SK-N-DZ (cell line): ENCODE results near the gene RAB44.

Experiments used
- DNase-seq: peaks from one replicate; pipeline ENCODE4 v3.0.0-alpha.2; 2015; ENCODE audit warnings: low spot score

The RAB44 gene

DNA sequence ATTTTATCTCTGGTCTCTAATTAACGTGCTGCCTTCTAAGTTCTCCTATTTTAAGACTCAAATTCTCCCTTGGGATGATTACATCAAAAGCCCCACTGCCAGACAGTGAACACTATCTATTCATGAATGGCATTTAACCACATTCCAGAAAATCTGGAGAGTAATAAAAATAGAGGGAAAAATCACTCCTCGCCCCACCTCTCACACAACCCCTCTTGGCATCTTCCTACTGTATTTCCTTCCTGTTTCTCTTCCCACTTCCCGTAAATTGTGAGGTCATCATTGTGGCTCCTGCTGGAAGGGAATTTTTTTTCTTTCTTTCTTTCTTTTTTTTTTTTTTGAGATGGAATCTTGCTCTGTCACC lies 31.5 kb downstream of the RAB44 start:
- DNase-seq = no peak

DNA sequence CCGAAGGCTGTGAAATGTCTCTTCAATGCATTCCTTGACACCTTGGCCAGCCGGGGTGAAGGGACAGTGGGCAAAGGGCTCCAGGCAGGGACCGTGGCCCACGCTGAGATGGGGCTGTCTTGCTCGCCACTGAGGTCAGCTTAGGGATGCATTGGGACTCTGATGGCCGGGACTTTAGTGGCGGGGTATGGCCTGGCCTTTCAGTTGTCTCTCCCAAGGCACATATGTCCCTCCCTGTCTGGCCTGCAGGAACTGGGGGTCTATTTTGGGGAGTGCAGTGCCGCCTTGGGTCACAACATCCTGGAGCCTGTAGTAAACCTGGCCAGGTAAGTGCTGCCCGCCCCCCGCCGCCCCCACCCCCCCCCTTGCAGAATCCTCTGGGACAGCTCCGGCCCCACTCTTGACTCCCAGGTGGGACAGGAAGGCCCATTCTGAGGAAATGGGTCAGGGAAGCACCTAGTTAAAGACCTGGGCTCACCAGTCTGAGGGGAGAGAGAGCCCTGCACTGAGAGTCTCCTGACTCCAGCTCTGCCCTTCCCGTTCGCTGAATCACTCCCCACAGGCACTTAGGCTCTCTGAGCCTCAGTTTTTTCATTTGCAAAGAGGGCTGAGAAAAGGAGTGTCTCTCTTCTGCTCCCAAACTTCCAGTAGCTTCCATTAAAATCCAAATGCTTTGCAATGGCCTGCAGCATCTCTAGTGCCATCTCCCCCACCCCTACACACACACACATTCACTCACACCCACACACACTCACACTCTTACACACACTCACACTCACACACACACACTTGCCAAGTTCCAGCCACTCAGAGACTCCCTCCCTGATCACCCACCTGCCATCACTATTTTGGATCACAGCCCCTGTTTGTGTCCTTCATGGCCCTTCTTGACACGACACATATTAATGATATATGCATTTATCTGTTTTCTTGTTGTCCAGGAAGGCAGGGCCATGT lies 33.1 kb downstream of the RAB44 start:
- DNase-seq = no peak

DNA sequence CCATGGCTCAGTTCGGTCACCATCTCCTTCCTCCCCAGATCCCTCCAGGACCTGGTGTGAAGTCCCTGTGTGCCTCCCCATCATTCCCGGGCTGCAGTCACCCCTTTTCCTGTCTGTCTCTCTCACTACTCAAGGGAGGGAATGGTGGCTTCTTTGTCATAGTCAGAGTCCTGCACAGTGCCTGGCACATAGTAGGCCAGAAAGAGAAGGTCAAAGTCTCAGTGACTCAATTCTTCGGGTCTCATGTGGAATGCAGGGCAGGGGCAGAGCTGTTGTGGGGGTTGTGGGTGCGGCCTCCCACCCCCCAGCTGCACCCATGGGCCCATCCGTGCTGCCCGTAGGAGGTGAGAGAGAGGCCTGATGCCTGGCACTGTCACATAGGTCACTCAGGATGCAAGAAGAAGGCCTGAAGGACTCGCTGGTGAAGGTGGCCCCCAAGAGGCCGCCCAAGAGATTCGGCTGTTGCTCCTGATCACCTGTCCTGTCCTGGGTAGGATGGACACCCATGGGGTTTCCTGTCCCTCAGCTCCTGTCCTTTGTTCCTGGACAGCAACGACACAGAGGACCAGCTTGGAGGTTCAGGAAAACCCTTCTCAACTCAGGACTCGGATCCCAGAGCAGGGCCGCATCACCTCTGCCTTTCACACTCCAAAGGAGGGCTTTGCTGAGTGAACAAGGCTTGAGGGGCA lies 34.1 kb downstream of the RAB44 start:
- no peak for DNase-seq

DNA sequence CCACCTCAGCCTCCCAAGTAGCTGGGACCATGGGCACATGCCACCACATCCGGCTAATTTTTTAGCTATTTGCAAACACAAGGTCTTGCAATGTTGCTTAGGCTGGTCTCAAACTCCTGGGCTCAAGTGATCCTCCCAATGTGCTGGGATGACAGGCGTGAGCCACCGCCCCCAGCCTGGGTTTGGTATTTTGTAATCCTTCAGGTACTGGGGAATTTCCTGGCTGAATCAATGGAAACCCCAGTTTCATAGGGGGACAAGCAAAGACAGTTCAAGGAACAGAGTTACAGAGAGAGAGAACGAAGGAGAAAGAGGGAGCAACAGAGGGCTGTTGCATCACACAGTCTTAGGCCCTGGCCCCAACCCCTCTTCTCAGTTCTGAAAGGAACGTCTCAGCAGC lies 35.7 kb downstream of the RAB44 start:
- no peak for DNase-seq

DNA sequence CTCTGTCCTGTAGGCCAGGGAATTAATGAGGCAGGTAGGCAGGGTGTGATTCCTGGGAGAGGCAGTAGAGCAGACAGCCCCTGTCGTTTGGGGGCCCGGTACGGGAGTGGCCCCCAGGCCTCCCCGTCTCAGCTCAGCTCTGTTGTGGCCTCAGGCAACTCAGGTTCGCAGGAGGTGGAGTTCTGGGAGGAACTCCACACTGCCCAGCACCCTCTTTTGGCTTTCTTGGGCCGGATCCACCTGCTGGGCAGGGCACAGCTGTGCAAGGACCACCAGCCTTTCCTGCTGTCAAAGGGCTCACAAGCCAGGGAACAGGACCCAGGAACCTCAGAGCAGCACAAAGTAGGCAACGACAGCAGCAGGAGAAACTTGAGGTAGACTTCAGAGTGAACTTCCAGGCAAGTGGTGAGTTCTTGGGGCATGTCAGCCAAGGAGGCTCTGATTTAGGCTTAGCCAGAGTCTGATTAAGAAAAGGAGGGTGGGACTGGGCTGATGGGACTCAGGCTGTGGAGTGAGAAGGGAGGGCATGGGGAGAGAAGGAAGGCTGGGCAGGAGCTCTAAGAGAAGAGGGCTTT lies 36.9 kb downstream of the RAB44 start:
- no peak for DNase-seq

DNA sequence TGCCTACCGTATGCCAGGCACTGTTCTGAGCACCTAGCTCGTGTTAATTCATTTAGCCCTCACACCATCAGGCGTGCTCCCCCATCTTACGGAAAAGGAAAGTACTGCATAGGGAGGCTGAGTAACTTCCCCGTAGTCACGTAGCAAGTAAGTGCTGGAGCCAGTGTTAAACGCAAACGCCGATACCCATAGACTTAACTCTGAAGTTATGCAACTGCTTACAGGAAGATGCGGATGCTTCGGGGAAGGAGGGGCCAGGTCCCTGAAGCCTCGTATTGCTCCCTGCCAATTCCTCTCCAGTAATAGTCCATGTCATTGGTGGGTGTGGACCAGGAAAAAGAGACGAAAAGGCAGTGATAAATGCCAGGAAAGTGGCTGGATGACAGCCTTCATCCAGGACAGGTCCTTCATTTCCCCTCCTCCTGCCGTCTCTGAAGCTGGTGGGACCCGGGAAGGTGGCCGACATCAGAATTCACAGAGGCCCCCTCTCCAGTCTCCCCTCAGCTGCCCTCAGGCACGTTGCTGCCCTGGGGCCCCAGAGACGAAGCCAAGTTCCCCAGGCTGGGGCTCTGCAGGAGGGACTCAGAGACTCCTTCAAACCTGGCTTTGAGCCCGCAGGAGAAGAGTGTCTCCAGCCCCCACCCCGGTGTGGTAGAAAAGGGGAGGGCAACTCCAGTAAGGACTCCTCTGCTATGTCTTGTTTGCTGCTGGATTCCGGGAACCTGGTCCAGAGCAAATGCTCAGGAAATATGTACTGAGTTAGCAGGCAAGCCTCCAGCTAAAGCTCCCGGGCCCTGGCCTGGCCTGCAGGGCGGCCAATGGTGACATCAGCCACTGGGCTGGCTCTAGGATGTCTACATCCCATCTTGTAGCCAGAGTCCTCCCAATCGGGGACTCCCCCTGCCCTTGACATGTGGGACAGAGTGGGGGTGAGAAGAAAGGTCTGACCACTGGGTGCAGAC lies 37.8 kb downstream of the RAB44 start:
- no peak for DNase-seq

DNA sequence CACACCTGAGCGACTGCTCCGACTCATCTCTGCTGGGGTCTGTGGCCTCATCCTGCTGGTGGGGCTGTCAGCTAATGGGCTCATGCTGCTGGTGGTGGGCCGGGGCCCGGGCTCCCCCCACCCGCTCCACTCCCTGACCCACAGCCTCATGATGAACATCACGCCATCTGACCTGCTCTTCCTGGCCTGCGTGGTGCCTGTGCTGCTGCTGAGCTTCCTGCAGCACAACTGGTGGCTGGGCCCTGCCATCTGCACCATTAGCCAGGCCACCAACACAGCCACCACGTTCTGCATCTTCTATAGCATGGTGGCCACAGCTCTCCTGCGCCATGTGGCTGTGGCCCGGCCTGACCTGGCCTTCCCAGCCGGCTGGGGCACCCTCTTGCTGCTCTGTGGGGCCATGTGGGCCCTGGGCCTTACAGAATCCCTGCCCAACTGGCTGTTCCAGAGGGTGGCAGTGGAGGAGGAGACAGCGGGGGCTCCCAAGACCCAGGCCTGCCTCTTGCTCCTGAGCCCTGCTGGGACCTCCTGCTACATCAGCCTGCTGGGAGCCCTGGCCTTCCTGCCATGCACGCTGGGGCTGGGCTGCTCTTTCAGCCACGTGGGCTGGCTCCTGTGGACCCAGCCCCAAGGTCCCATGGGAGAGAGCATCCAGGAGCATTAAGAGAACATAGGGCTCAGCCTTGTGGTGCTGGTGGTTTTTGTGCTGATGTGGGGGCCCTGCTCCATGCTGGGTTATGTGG lies 39.6 kb downstream of the RAB44 start:
- peak; percentile 32 for DNase-seq

DNA sequence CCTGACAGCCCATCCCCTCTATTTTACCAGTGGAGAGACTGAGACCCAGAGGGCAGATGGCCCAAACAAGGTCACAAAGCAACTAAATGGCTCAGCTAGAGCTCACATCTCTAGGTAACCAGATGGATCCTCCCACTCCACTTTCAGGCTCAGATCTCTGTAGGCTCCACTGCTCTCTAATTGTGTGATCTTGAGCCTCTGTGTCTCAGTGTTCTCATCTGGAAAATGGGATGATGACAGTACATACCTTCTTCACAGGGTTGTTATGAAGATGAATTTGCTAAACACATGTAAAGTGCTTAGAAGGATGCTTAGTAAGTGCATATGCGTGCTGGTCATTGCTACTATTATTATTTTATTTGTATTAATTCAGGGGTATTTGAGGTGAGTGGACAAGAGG lies 40.5 kb downstream of the RAB44 start:
- DNase-seq = no peak

DNA sequence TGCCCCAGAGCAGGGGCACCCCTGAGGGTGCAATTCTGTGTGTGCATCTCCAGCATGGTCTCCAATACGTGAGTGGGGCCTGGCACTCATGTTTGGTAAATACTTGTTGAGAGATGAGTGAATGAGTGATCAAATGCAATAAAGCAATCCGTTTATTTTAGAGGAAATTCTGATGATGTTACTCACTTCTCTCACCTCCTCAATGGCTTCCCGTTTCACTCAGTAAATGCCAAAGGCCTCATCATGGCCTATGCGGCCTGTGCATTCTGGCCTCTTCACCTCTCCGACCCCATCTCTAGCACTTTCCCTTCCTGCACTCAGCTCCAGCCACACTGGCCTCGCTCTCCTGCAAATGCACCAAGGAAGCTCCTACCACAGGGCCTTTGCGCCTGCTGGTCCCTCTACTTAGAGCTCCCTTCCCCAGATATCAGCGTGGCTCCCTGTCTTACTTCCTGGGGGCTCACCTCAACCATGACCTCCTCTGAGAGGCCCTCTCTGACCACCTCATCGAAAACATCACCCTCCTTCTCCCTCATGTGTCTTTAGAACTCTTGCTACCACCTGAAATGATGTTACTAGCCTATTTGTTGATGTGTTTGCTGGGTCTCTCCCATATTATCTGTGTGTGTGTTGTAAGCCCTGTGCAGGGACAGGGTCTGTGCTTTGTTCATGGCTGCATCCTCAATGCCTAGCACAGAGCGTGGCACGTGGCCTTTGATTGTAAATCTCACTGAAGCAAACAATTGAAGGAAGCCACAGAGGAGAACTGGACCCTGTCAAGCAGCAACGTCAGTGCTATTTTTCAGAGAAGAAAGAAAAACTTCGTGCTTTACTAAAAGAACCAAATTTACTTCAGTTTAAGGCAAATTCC lies 42.6 kb downstream of the RAB44 start:
- no peak for DNase-seq

DNA sequence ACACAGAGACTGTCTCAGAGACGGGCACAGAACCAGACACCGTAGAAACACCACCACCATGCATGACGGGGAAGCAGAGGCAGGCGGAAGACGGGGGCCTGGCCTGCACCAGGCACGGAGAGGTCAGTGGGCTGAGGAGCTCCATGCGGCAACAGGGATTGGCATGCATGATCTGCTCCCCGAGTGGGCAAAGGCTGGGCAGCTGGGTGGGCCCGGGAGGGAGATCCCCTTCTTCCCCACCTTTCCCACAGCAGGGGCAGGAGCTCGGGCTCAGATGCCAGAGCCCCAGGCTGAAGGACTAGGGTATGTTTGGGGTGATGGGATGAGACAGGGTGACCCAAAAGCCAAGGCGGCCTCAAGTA lies 43.2 kb downstream of the RAB44 start:
- DNase-seq = no peak

DNA sequence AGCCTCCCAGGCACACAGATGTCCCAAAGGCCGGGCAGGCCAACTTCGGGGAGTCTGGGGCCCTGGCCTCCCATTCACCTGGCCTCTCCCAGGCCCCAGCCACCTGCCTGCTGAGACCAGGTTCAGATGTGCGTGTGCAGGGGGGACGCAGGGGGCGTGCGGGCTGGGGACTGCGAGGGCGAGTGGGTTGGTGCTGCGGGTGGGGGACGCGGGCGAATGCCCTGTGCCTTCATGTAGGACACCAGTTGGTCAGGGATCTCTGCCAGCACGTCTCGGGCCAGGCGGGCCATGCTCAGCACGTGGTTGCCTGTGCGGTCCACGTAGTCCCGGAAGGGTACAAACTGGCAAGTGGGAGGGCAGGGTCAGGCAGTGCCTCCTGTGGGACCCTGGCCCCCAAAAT lies 44.5 kb downstream of the RAB44 start:
- no peak for DNase-seq

DNA sequence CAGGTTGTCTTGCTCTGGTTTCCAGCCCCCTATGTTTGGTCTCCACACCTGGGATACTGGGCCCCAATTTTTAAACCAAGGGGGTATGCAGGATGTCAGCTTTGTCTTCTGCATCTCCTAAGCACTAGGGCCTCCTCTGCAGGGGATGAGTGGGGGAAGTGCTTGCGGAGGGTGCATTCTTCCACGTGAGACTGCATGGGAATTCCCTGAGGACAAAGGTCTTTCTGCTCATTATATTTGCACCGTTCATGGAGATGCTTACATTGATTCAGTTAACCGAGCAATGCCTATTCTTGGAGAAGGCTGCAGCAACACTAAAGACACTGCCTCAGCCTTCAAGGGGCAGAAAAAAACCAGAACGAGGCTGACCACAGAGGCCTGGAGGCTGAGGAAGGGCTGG lies 45.4 kb downstream of the RAB44 start:
- DNase-seq = no peak

DNA sequence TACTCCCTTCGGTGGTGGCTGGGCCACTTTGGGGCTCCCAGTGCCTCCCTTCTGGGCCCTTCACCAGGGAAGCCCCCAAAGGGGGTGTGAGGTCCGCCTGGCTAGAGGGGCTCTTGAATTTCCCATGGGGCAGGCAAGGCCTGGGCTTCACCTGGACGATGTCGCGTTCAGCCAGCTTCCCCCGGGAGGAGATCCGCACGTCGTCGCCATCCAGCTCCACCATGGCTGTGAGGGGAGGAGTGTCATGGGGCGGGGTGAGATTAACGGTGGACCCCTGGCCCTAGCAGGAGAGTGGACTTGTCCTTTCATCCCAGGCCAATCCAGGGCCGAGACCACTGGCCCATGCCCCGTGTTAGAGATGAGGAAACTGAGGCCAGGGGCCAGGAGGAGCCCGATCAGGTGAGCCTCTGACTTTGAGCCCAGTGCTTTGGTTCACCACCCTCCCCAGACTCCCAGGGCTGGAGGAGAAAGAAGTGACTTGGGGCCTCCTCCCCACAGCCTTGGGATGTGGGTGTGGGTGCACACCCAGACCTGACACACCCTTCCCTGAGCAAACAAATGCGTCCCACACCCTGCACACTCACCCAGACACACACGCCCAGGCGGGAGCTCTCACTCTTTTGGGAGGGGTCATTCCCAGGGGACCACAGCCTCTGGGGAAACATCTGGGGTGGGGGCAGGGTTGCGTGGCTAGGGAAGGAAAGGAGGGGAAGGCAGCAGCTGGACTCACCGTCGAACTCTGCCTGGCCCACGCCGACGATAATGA lies 46.1 kb downstream of the RAB44 start:
- no peak for DNase-seq

DNA sequence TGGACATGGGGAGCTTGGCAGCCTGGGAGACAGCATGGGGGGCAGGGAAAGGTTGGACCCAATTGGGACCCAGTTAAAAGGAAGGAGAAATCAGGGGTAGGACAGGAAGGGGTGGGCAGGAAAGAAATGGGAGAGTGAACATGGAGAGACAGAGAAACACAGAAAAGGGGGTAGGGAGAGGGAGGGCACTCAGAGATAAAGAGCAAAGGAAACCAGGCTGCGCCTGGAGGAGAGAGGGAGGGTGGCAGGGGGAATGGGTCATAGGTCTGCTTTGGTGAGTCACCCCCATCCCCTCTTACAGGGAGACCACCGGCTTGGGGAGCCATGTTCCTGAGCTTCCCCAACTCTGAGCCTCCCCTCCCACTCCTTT lies 46.7 kb downstream of the RAB44 start:
- DNase-seq = no peak

DNA sequence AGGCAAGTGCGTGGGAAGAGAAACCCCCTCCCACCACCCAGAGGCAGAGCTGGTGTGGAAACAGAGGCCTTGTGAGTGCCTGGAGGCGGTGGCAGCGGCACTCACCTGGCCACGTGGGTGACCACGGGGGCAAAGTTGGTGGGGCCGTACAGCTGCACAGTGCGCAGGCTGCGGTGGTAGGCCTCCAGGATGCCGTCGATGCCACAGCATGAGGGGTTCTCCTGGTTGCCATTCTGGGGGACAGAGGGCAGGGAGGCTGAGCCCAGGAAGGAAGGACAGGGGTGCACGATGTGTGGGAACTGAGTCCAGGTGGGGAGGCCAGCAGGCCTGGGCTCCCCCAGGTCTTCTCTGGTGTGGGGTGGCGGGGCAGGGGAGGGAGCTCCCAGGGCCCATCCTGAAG lies 47.7 kb downstream of the RAB44 start:
- DNase-seq = no peak

DNA sequence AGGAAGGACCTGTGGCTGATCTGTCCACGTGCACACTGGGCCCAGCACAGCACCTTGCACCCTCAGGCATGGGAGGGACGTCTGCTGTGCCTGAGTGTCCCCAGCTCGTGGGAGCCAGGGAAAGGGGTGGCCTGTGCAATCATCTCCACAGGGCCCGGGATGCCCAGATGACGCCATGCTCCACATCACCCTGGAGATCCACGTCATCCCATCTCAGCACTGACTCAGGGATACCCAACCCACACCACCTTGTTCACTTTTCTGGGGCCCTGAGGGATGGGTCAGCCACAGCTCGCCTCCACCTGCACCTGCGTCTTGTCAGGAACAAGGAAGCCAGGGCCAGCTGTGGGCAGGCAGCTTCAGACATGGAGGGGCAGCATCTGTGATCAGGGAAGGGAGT lies 48.2 kb downstream of the RAB44 start:
- DNase-seq = no peak

DNA sequence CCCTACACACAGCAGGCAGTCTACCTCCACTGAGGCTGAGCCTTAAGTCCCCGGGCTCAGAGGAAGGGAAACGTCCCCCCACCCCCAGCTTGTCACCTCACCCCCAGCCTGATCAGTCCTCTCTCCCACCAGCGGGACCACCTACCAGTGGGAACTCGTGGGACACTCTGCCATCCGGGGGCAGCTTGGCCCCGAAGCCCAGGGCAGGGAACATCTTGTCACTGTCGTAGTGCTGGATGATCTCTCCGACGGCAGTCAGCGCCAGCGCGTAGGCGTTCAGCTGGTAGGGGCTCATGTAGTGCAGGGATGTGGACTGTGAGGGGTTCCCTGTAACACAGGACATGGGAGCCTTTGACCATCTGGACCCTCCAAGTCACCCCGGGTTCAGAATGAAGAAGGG lies 48.6 kb downstream of the RAB44 start:
- DNase-seq = no peak

DNA sequence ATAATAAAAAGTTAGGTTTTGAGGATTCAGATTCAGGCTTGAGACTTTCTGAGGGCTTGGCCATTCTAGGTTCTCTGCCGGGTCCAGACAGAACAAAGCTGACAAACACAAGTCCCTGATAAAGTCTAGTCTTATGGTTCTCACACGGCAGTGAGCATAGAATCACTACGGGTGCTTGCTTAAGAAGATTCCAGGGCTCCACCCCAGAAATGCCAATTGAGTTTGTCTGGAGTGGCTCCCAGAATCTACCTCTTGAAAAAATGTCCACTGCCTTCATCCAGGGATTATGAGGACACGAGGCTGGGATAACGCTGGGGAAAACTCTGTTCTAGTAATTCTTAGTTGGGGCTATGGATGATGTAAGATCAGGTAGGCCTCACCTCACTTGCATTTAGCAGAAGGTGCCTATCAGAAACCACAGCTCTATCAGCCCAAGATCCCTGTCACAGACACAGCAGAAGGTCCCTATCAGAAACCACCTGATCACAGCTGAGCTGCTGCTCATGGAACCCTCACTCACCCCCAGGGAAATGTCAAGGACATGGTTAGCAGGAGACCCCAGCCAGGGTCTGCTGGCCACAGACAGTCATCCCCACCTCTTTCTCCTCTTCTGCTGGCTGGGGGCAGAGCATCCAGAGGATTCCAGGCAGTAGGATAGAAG lies 52.3 kb downstream of the RAB44 start:
- no peak for DNase-seq

DNA sequence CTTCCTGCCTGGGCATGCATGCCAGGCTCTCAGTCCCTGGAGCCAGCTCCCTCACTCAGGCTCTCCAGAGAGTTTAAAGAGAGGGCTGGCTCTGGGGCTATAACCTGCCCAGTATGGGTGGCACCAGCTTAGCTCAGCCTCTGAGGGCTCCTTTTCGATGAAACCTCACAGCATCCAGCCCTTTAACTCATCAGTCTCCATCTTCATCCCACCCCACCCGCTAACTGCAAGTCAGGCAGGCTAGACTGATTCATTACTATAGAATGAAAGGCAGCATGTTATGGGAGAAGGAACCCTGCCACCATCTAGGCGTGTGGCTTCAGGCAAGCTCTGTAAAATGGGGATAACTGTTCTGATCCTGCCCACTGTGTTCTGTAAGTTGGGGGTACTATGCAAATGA lies 53.5 kb downstream of the RAB44 start:
- DNase-seq = no peak
